ENCODE data around the gene GPER1. TPM values are rescaled to one million over a fixed set of nuclear protein-coding genes. Genes with fewer than 3 reads are reported as not detected.

The GPER1 gene
- total RNA-seq, 1 donor from 2014 or later = 26.0 TPM

DNA sequence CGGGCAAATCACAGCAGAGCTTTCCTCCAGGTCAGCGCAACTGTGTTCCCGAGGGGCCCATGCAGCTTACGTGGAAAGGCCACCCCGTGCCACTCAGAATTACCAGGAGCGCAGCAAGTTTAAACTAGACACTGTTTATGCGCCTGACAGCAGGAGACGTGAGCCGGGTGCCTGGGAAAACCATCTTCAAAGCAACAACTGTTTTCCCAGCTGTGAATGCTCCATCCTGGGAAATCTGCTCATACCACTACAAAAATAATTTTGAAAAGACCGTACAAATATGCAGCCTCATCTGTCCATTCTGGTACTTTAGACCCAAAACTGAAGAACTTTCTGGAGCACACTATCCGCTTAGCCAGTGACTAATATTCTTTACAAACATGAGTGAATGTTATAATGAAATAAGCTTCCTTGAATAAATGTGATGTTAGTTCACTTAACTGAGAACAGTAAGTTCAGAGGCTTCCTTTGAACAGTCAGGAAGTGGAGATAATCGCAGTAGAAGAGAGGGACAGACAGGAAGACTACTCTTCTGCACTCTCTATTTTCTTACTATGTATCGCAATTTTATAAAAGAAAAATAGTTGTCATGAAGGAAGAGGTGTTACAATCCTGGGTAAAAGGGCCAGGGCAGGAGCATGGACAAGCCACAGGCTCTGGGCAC is 16.7 kb downstream of the GPER1 start:
- H3K27me3 ChIP-seq (ENCODE audit: low read depth) = no peaks in the 10 kb centered on the region
- DNase-seq = no peak
- H3K9me3 ChIP-seq = no peaks in the 10 kb centered on the region
- no peaks in the 10 kb centered on the region for H3K36me3 ChIP-seq
- no peak for TF ChIP-seq CTCF (IDR thresholded peaks at IDR 0.05)
- no peak for ATAC-seq
- intact Hi-C loops (cut with DNase I) = no loop called here
- H3K4me1 ChIP-seq = no peaks in the 10 kb centered on the region
- H3K4me3 ChIP-seq = no peak overlapping the region
- no peak overlapping the region for H3K27ac ChIP-seq

DNA sequence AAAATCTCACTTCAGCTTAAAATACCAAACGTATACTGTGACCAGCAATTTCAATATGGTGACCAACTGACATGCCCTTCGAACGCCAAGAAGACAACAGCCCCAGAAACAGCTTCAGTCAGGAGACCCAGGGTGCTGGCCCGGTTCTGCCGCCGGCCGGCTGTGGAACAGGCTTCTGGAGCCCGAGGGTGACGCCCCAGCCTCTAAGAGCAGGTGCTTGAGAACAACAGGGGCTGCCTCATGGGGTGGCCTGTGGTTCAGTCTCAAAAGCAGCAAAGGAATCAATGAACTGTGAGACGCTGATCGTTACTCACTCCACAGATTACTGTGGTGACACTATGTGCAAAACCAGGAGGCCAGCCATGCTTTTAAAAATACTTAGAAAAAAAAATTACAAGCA is 17.3 kb downstream of the GPER1 start:
- no peaks in the 10 kb centered on the region for H3K4me1 ChIP-seq
- H3K27ac ChIP-seq = no peak overlapping the region
- ATAC-seq (no peak), DNase-seq (peak; percentile 32)
- no peaks in the 10 kb centered on the region for H3K9me3 ChIP-seq
- no peak overlapping the region for H3K4me3 ChIP-seq
- TF ChIP-seq CTCF (IDR thresholded peaks at IDR 0.05) = no peak
- no peaks in the 10 kb centered on the region for H3K36me3 ChIP-seq
- H3K27me3 ChIP-seq (ENCODE audit: low read depth) = no peaks in the 10 kb centered on the region
- intact Hi-C loops (cut with DNase I) = no loop called here

GRCh38 chr7:1106063-1106792 is 18.3 kb downstream of the GPER1 start:
- H3K27me3 ChIP-seq (ENCODE audit: low read depth) = no peaks in the 10 kb centered on the region
- no peak for TF ChIP-seq CTCF (IDR thresholded peaks at IDR 0.05)
- H3K27ac ChIP-seq = no peak overlapping the region
- ATAC-seq (no peak), DNase-seq (peak; percentile 30)
- no peaks in the 10 kb centered on the region for H3K4me1 ChIP-seq
- no peak overlapping the region for H3K4me3 ChIP-seq
- intact Hi-C loops (cut with DNase I) = no loop called here
- no peaks in the 10 kb centered on the region for H3K9me3 ChIP-seq
- H3K36me3 ChIP-seq = no peaks in the 10 kb centered on the region

DNA sequence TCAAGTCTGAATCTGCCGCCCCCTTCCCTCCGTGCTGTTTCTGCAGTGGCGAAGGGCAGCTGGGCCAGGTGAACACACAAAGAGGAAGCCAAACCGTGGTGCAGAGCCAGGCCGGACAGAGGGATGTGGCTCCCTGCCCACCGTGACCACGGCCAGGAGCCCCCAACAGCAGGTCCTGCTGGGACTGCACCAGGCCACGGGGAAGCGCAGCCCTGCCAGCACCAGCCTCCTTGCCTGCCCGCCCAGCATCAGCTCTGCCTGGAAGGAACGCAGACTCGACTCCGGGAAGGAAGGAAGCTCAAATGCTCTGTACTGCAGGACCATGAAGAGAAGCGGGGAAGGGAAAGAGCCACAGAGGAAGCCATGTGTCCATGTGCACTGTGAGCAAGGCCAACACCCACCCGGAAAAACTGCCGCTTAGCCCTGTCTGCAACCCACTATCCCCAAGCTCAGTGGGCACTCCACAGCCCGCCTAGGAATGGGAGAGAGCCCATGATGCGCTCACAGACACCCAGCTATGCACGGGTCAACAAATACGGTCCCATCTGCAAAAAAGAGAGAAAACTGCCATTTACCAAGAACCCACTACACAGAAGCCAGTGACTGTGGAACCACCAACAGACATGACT is 19.0 kb downstream of the GPER1 start:
- no peak for TF ChIP-seq CTCF (IDR thresholded peaks at IDR 0.05)
- H3K27ac ChIP-seq = no peak overlapping the region
- H3K27me3 ChIP-seq (ENCODE audit: low read depth) = no peaks in the 10 kb centered on the region
- ATAC-seq (no peak), DNase-seq (peak; percentile 37)
- no peaks in the 10 kb centered on the region for H3K36me3 ChIP-seq
- H3K4me1 ChIP-seq = no peaks in the 10 kb centered on the region
- intact Hi-C loops (cut with DNase I) = no loop called here
- H3K9me3 ChIP-seq = no peaks in the 10 kb centered on the region
- no peak overlapping the region for H3K4me3 ChIP-seq

DNA sequence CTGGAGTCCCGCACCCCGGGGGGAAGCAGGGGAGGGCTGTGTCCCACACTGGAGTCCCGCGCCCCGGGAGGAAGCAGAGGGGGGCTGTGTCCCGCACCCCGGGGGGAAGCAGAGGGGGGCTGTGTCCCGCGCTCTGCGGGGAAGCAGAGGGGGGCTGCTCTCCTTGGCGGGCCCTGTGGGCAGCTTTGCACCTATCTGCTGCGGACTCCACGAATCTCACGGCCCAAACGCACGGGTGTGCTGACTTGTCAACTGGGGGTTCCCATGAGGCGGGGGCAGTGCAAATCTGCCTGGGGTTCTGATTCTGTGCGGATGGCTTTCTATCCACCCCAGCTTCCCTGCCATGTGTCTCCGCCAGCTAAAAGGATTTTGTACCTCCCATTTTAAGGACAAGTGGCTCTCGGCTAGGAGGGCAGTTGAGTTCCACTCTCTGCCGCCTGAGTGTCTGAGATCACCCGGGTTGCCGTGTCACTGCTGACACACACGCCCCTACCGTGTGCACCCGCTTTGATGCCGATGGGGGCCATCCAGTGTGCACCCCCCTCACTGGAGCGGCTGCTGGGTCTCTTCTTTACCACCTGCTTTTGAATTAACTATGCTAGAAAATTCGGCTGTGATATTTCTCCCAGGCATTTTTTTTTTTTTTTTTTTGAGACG is 20.5 kb downstream of the GPER1 start:
- peak; percentile 58 to 82 for ATAC-seq
- DNase-seq = peak; percentile 42

More for the DNA sequence above, 20.5 kb downstream of the GPER1 start:
- no peak overlapping the region for H3K4me3 ChIP-seq
- TF ChIP-seq CTCF (IDR thresholded peaks at IDR 0.05) = no peak
- intact Hi-C loops (cut with DNase I) = no loop called here
- no peaks in the 10 kb centered on the region for H3K4me1 ChIP-seq
- H3K27ac ChIP-seq = no peak overlapping the region
- no peaks in the 10 kb centered on the region for H3K27me3 ChIP-seq (ENCODE audit: low read depth)
- no peaks in the 10 kb centered on the region for H3K9me3 ChIP-seq
- no peaks in the 10 kb centered on the region for H3K36me3 ChIP-seq
